Smooth muscle cell (in vitro differentiated cells): ENCODE results near the gene COL6A2. TPM values are rescaled to one million over a fixed set of nuclear protein-coding genes. Genes with fewer than 3 reads are reported as not detected.

Experiments used
- DNase-seq: peaks from one replicate; lab custom pipeline; 2025; ENCODE audit not compliant: unreplicated experiment; lab: John Stamatoyannopoulos, UW
- H2AFZ ChIP-seq: fragments of 200-600 bp; sonication (generic); 2 replicates; pipeline ENCODE4 v1.6.0; 2016; ENCODE audit warnings: antibody characterized with exemption, low read depth, mild to moderate bottlenecking
- H3F3A ChIP-seq: fragments of 200-600 bp; sonication (generic); 2 replicates; pipeline ENCODE4 v1.6.0; 2017; ENCODE audit warnings: antibody characterized with exemption, low read depth
- H3K27ac ChIP-seq: fragments of 200-600 bp; sonication (generic); 2 replicates; pipeline ENCODE4 v1.5.1; 2016; ENCODE audit warnings: low read depth, mild to moderate bottlenecking
- H3K27me3 ChIP-seq: fragments of 200-600 bp; sonication (generic); 2 replicates; pipeline ENCODE4 v1.6.1; 2016; ENCODE audit warnings: low read depth, mild to moderate bottlenecking
- H3K36me3 ChIP-seq: fragments of 200-600 bp; sonication (generic); 2 replicates; pipeline ENCODE4 v1.5.1; 2016; ENCODE audit warnings: low read depth
- H3K4me1 ChIP-seq: fragments of 200-600 bp; sonication (generic); 2 replicates; pipeline ENCODE4 v1.5.1; 2016; ENCODE audit warnings: low read depth
- H3K4me2 ChIP-seq: fragments of 200-600 bp; sonication (generic); 2 replicates; pipeline ENCODE4 v1.6.0; 2016; ENCODE audit warnings: mild to moderate bottlenecking
- H3K4me3 ChIP-seq: fragments of 200-600 bp; sonication (generic); 2 replicates; pipeline ENCODE4 v1.5.1; 2016; ENCODE audit warnings: mild to moderate bottlenecking
- H3K79me2 ChIP-seq: fragments of 200-600 bp; sonication (generic); 2 replicates; pipeline ENCODE4 v1.6.0; 2016; ENCODE audit warnings: low read depth, mild to moderate bottlenecking
- H3K9ac ChIP-seq: fragments of 200-600 bp; sonication (generic); 2 replicates; pipeline ENCODE4 v1.6.0; 2016; ENCODE audit warnings: low read depth
- H3K9me3 ChIP-seq: fragments of 200-600 bp; sonication (generic); replicated peaks from 2 replicates; pipeline ENCODE4 v1.5.1; 2016; ENCODE audit warnings: low read depth
- H4K20me1 ChIP-seq: fragments of 200-600 bp; sonication (generic); 2 replicates; pipeline ENCODE4 v1.6.0; 2016; ENCODE audit warnings: low read depth
- CTCF ChIP-seq: fragments of 200-600 bp; sonication (generic); IDR thresholded peaks from 2 replicates; pipeline ENCODE4 v1.5.1; 2017; ENCODE audit warnings: borderline replicate concordance, mild to moderate bottlenecking, antibody characterized with exemption; ENCODE audit not compliant: insufficient read depth, poor library complexity, severe bottlenecking
- WGBS: methylation state at CpG from one replicate; pipeline ENCODE4 v1.1.7; 2016; ENCODE audit warnings: low lambda C conversion rate; 5-methylcytosine and 5-hydroxymethylcytosine counted together
- polyA plus RNA-seq: library from polyadenylated mRNA; unstranded; fragments of >200 nt; fragmentation: Nextera tagmentation; extraction: Ambion mirVana; gene quantifications from 2 replicates; pipeline ENCODE4 v1.2.1, GENCODE V29; 2016
- total RNA-seq: library from RNA; depleted of rRNA; stranded (reverse); fragments of >200 nt; gene quantifications from 2 replicates; pipeline ENCODE4 v1.2.3, GENCODE V29; 2014

COL6A2 gene
- total and polyA plus RNA-seq, 2 experiments from 2014 or later: 1,570 to 4,089 TPM

- H3K4me2 ChIP-seq: no peak overlapping the region
- H3K9ac ChIP-seq: no peak overlapping the region
- peaks cover 13% of the 10 kb centered on the region for H3K79me2 ChIP-seq
- no peak overlapping the region for H3K27ac ChIP-seq
- H3K4me3 ChIP-seq: no peak overlapping the region
- no peak for TF ChIP-seq CTCF
- H3K27me3 ChIP-seq: no peaks in the 10 kb centered on the region
- H3K4me1 ChIP-seq: no peaks in the 10 kb centered on the region
- H3F3A ChIP-seq: peaks cover 88% of the 10 kb centered on the region
- H3K9me3 ChIP-seq: no peaks in the 10 kb centered on the region
- 97% methylated on average over 47 of the region's 47 CpGs for WGBS
- no peak for DNase-seq
- H3K36me3 ChIP-seq: no peaks in the 10 kb centered on the region
- H4K20me1 ChIP-seq: peaks cover 100% of the 10 kb centered on the region
- no peak overlapping the region for H2AFZ ChIP-seq
These were observed 28.0 kb downstream of the COL6A2 start for GRCh38 chr21:46125846-46126301.

- Histone ChIP-seq H3K79me2 (peaks cover 6% of the 10 kb centered on the region), H3F3A (peaks cover 88% of the 10 kb centered on the region), H3K27ac (no peak overlapping the region), H3K9me3 (no peaks in the 10 kb centered on the region), H2AFZ (no peak overlapping the region), H3K27me3 (no peaks in the 10 kb centered on the region), H3K4me3 (no peak overlapping the region), H3K4me1 (no peaks in the 10 kb centered on the region), H3K4me2 (no peak overlapping the region), H4K20me1 (peaks cover 100% of the 10 kb centered on the region), H3K9ac (no peak overlapping the region), H3K36me3 (no peaks in the 10 kb centered on the region)
- no peak for TF ChIP-seq CTCF
- no peak for DNase-seq
- 91% methylated on average over 28 of the region's 32 CpGs for WGBS
These were observed 28.7 kb downstream of the COL6A2 start for GRCh38 chr21:46126309-46127238.

GRCh38 chr21:46127239-46128105 lies 29.6 kb downstream of the COL6A2 start:
- DNase-seq: no peak
- Histone ChIP-seq H3F3A (peaks cover 83% of the 10 kb centered on the region), H3K9ac (no peak overlapping the region), H3K36me3 (no peaks in the 10 kb centered on the region), H3K27ac (peak overlapping the region; percentile 44), H3K9me3 (no peaks in the 10 kb centered on the region), H3K79me2 (no peaks in the 10 kb centered on the region), H3K4me1 (no peaks in the 10 kb centered on the region), H3K27me3 (no peaks in the 10 kb centered on the region), H2AFZ (no peak overlapping the region), H3K4me3 (no peak overlapping the region), H4K20me1 (peaks cover 100% of the 10 kb centered on the region), H3K4me2 (no peak overlapping the region)
- 92% methylated on average over 39 of the region's 40 CpGs for WGBS
- no peak for TF ChIP-seq CTCF
